ENCODE measurements around the gene GRK3.
"Not testable (repeated sequence)": the region's sequence is repeated elsewhere in the genome, so short reads cannot be mapped to it uniquely, and the experiment has no call there.

GRK3 gene

GRCh38 chr22:25574736-25575135 is 10.3 kb downstream of the GRK3 start:
- no peak for DNase-seq

- DNase-seq: not testable (repeated sequence)
Measured at GRCh38 chr22:25575674-25576392, 11.4 kb downstream of the GRK3 start.

GRCh38 chr22:25581452-25581851 is 17.0 kb downstream of the GRK3 start:
- DNase-seq: not testable (repeated sequence)

- DNase-seq: no peak
Measured at GRCh38 chr22:25582946-25583345, 18.5 kb downstream of the GRK3 start.

- not testable (repeated sequence) for DNase-seq
Measured at GRCh38 chr22:25584993-25585392, 20.5 kb downstream of the GRK3 start.

- not testable (repeated sequence) for DNase-seq
Measured at GRCh38 chr22:25589664-25590063, 25.2 kb downstream of the GRK3 start.

- not testable (repeated sequence) for DNase-seq
Measured at GRCh38 chr22:25593323-25593722, 28.8 kb downstream of the GRK3 start.

GRCh38 chr22:25598609-25599008 is 34.1 kb downstream of the GRK3 start:
- DNase-seq: no peak

GRCh38 chr22:25602445-25602844 is 38.0 kb downstream of the GRK3 start:
- no peak for DNase-seq

GRCh38 chr22:25602916-25603315 is 38.4 kb downstream of the GRK3 start:
- no peak for DNase-seq

GRCh38 chr22:25605146-25605545 is 40.7 kb downstream of the GRK3 start:
- DNase-seq: not testable (repeated sequence)

- not testable (repeated sequence) for DNase-seq
Measured at GRCh38 chr22:25605565-25605964, 41.1 kb downstream of the GRK3 start.

- not testable (repeated sequence) for DNase-seq
Measured at GRCh38 chr22:25611284-25611683, 46.8 kb downstream of the GRK3 start.

GRCh38 chr22:25613131-25613530 is 48.7 kb downstream of the GRK3 start:
- DNase-seq: not testable (repeated sequence)

- DNase-seq: not testable (repeated sequence)
Measured at GRCh38 chr22:25613558-25613957, 49.1 kb downstream of the GRK3 start.

GRCh38 chr22:25614791-25615190 is 50.3 kb downstream of the GRK3 start:
- DNase-seq: not testable (repeated sequence)

- DNase-seq: no peak
Measured at GRCh38 chr22:25621986-25622385, 57.5 kb downstream of the GRK3 start.

- no peak for DNase-seq
Measured at GRCh38 chr22:25623310-25623734, 58.8 kb downstream of the GRK3 start.

- no peak for DNase-seq
Measured at GRCh38 chr22:25623851-25624250, 59.4 kb downstream of the GRK3 start.

GRCh38 chr22:25624476-25624875 is 60.0 kb downstream of the GRK3 start:
- DNase-seq: no peak

GRCh38 chr22:25625747-25626623 is 61.5 kb downstream of the GRK3 start:
- not testable (repeated sequence) for DNase-seq

- DNase-seq: no peak
Measured at GRCh38 chr22:25626624-25626990, 62.1 kb downstream of the GRK3 start.

- DNase-seq: no peak
Measured at GRCh38 chr22:25627271-25627852, 62.9 kb downstream of the GRK3 start.

- DNase-seq: no peak
Measured at GRCh38 chr22:25628494-25628893, 64.0 kb downstream of the GRK3 start.
